Cerebellar nuclear complex (tissue), 1 donor: Measurements from ENCODE around the gene RABGEF1.
A peak's percentile ranks its signal among the peaks of the same experiment; 100 is the strongest.
"Not testable (repeated sequence)": the region's sequence is repeated elsewhere in the genome, so short reads cannot be mapped to it uniquely, and the experiment has no call there.

Experiments used
- DNase-seq, 2 experiments: peaks; one replicate each; lab custom pipeline; 2025; lab: John Stamatoyannopoulos, UW

RABGEF1 gene

GRCh38 chr7:66740302-66740979, at the start of gene RABGEF1:
TSS of gene RABGEF1 (plus strand) at chr7:66740733. CDS start at chr7:66771900, 31,167 bp downstream.
- peak; percentile 70 to 91 for DNase-seq

- DNase-seq: no peak
These were observed 47.2 kb upstream of the RABGEF1 start for GRCh38 chr7:66693331-66693730.

GRCh38 chr7:66694286-66694685, 46.2 kb upstream of the RABGEF1 start:
- DNase-seq: no peak

- DNase-seq: not testable (repeated sequence)
These were observed 45.1 kb upstream of the RABGEF1 start for GRCh38 chr7:66695417-66695816.

GRCh38 chr7:66696134-66696533, 44.4 kb upstream of the RABGEF1 start:
- DNase-seq: not testable (repeated sequence)

- DNase-seq: no peak
These were observed 43.8 kb upstream of the RABGEF1 start for GRCh38 chr7:66696774-66697191.

GRCh38 chr7:66697449-66698438, 42.8 kb upstream of the RABGEF1 start:
- DNase-seq: no peak

GRCh38 chr7:66698652-66699205, 41.8 kb upstream of the RABGEF1 start:
- no peak for DNase-seq

- DNase-seq: no peak
These were observed 40.5 kb upstream of the RABGEF1 start for GRCh38 chr7:66699998-66700397.

GRCh38 chr7:66700633-66701131, 39.9 kb upstream of the RABGEF1 start:
- no peak for DNase-seq

- DNase-seq: no peak
These were observed 32.7 kb upstream of the RABGEF1 start for GRCh38 chr7:66707825-66708224.

- not testable (repeated sequence) for DNase-seq
These were observed 29.8 kb upstream of the RABGEF1 start for GRCh38 chr7:66710752-66711151.

GRCh38 chr7:66713687-66714086, 26.8 kb upstream of the RABGEF1 start:
- DNase-seq: no peak

- not testable (repeated sequence) for DNase-seq
These were observed 23.9 kb upstream of the RABGEF1 start for GRCh38 chr7:66716634-66717033.

- DNase-seq: no peak
These were observed 20.0 kb upstream of the RABGEF1 start for GRCh38 chr7:66720561-66720960.

- DNase-seq: no peak
These were observed 14.7 kb upstream of the RABGEF1 start for GRCh38 chr7:66725843-66726242.

- DNase-seq: no peak
These were observed 13.5 kb upstream of the RABGEF1 start for GRCh38 chr7:66727058-66727457.

- no peak for DNase-seq
These were observed 12.0 kb upstream of the RABGEF1 start for GRCh38 chr7:66728571-66728970.

GRCh38 chr7:66729274-66729673, 11.3 kb upstream of the RABGEF1 start:
- no peak for DNase-seq

GRCh38 chr7:66731986-66732385, 8.5 kb upstream of the RABGEF1 start:
- DNase-seq: no peak

- DNase-seq: no peak
These were observed 8.1 kb upstream of the RABGEF1 start for GRCh38 chr7:66732439-66732838.

GRCh38 chr7:66734006-66734405, 6.5 kb upstream of the RABGEF1 start:
- DNase-seq: no peak
